Progenitor cell of endocrine pancreas (in vitro differentiated cells): ENCODE measurements around the gene IDH3B. TPM values are rescaled to one million over a fixed set of nuclear protein-coding genes. Genes with fewer than 3 reads are reported as not detected.

Experiments used
- DNase-seq: peaks from one replicate; pipeline ENCODE4 v3.0.0; 2021; ENCODE audit warnings: low spot score; ENCODE audit not compliant: unreplicated experiment
- H3K27ac Mint-ChIP-seq: 2 replicates; pipeline ENCODE4 v1.8.0; 2021; ENCODE audit warnings: mild to moderate bottlenecking, moderate library complexity, mixed read lengths
- H3K27me3 Mint-ChIP-seq: 2 replicates; pipeline ENCODE4 v1.8.0; 2021; ENCODE audit warnings: mixed read lengths
- H3K36me3 Mint-ChIP-seq: 2 replicates; pipeline ENCODE4 v1.8.0; 2022; ENCODE audit warnings: mixed read lengths; ENCODE audit not compliant: insufficient read depth
- H3K4me1 Mint-ChIP-seq: 2 replicates; pipeline ENCODE4 v1.8.0; 2021; ENCODE audit warnings: low read depth, mixed read lengths
- H3K4me3 Mint-ChIP-seq: 2 replicates; pipeline ENCODE4 v1.8.0; 2021; ENCODE audit warnings: low read depth, mild to moderate bottlenecking, moderate library complexity, mixed read lengths
- H3K9me3 Mint-ChIP-seq: 2 replicates; pipeline ENCODE4 v1.8.0; 2021; ENCODE audit warnings: low read depth, mixed read lengths
- CTCF ChIP-seq: fragments of 200-600 bp; sonication (generic); IDR thresholded peaks from one replicate; pipeline ENCODE4 v1.5.0; 2021; ENCODE audit warnings: antibody characterized with exemption, mild to moderate bottlenecking; ENCODE audit not compliant: unreplicated experiment
- total RNA-seq: library from RNA; stranded (reverse); gene quantifications from 2 replicates; pipeline ENCODE4 v1.2.1, GENCODE V29; 2021

Gene IDH3B
- total RNA-seq, 1 donor from 2014 or later = 98.9 TPM

DNA sequence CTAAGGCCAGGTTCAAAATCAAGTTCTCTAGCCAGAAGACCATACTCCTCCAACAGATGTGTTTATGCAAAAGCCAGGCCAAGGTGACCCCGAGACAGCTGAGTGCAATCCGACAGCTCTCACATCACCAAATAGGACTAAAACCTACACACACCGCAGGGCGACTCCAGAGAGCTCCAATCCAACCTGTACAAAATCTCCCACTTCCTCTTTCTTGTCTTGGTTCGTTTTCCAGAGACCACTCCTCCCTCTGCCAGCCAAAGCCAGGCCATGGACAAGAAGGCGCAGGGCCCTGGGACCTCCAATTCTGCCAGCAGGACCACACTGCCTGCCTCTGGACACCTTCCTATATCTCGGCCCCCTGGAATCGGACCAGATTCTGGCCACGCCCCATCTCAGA lies 23.1 kb downstream of the IDH3B start:
- Mint-ChIP-seq H3K4me1 (no peaks in the 10 kb centered on the region), H3K36me3 (no peaks in the 10 kb centered on the region), H3K27me3 (peaks cover 13% of the 10 kb centered on the region), H3K9me3 (no peaks in the 10 kb centered on the region), H3K27ac (no peak overlapping the region), H3K4me3 (no peak overlapping the region)
- no peak for DNase-seq
- TF ChIP-seq CTCF = no peak

GRCh38 chr20:2640260-2640659 lies 23.8 kb downstream of the IDH3B start:
- H3K4me1 Mint-ChIP-seq = no peaks in the 10 kb centered on the region
- no peaks in the 10 kb centered on the region for H3K9me3 Mint-ChIP-seq
- H3K27ac Mint-ChIP-seq = no peak overlapping the region
- no peaks in the 10 kb centered on the region for H3K36me3 Mint-ChIP-seq
- H3K4me3 Mint-ChIP-seq = no peak overlapping the region
- peaks cover 17% of the 10 kb centered on the region for H3K27me3 Mint-ChIP-seq
- no peak for DNase-seq
- no peak for TF ChIP-seq CTCF

- TF ChIP-seq CTCF = no peak
- Mint-ChIP-seq H3K27me3 (peaks cover 31% of the 10 kb centered on the region), H3K4me3 (no peak overlapping the region), H3K4me1 (no peaks in the 10 kb centered on the region), H3K27ac (no peak overlapping the region), H3K36me3 (no peaks in the 10 kb centered on the region), H3K9me3 (no peaks in the 10 kb centered on the region)
- DNase-seq = no peak
Observed at GRCh38 chr20:2637246-2637645, 26.8 kb downstream of the IDH3B start.

DNA sequence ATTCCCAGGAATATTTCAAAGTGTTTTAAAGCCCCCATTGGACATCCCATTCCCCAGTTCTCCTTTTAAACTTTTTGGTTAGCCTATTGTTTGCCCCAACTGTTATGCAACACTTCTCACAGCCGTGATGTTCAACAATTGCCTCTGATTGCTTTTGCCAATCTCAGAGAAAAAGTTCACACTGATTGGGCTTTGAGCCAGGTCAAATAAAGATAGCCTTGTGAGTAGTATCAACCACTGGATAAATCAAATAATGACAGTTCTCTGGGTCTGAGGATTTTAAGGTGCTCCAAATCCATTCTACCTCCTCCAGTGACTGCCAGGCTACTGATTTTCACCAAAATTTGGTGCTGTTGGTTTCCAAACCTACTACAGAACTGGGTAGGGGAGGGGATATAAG lies 30.6 kb downstream of the IDH3B start:
- Mint-ChIP-seq H3K27me3 (peaks cover 37% of the 10 kb centered on the region), H3K4me3 (no peak overlapping the region), H3K4me1 (no peaks in the 10 kb centered on the region), H3K27ac (no peak overlapping the region), H3K36me3 (no peaks in the 10 kb centered on the region), H3K9me3 (no peaks in the 10 kb centered on the region)
- no peak for DNase-seq
- no peak for TF ChIP-seq CTCF

- Mint-ChIP-seq H3K4me3 (no peak overlapping the region), H3K4me1 (no peaks in the 10 kb centered on the region), H3K9me3 (peaks cover 5% of the 10 kb centered on the region), H3K36me3 (no peaks in the 10 kb centered on the region), H3K27ac (no peak overlapping the region), H3K27me3 (peaks cover 38% of the 10 kb centered on the region)
- DNase-seq = no peak
- no peak for TF ChIP-seq CTCF
Observed at GRCh38 chr20:2631228-2631627, 32.8 kb downstream of the IDH3B start.
